ENCODE data around the gene CEMIP. TPM values are rescaled to one million over a fixed set of nuclear protein-coding genes. Genes with fewer than 3 reads are reported as not detected.

CEMIP gene
- total and polyA plus RNA-seq, 12 donors = 0.01 to 1.9 (median 0.23) TPM; not detected in 1

DNA sequence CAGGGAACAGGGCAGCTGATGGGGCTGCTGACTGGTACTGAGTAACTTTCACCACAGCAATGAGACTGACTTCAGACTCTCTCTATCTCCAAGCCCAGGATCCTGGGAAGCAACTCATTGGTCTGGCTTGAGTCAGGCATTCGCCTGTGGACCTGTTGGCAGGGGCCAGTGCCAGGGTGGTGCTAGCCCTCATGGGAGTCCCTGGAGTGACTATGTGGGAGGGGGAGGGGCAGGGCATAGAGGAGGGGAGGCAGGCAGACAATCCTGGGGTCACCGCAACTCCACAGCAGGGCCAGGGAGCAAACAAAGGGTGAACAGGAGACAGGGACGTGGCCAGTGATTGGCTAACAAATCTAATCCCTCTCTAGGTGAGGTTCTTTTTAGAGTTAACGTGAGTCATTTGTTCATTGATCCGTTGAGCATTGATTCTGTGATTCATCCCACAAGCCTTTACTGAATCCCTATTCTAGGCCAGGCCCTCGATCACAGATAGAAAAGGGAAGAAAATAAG lies 71.8 kb downstream of the CEMIP start:
- Histone ChIP-seq H3K36me3 (no peaks in the 10 kb centered on the region), H3K27ac (no peak overlapping the region), H3K4me3 (no peak overlapping the region), H3K9me3 (no peaks in the 10 kb centered on the region), H3K4me1 (peaks cover 0 to 6% (median 0%) of the 10 kb centered on the region in 9 donors), H3K27me3 (peaks cover 0 to 19% (median 0%) of the 10 kb centered on the region in 7 donors)
- no peak for DNase-seq
- ATAC-seq = no peak
- 89 to 92% methylated on average over 6 of the region's 6 CpGs for WGBS, 2 donors
- TF ChIP-seq, protein P1, sequence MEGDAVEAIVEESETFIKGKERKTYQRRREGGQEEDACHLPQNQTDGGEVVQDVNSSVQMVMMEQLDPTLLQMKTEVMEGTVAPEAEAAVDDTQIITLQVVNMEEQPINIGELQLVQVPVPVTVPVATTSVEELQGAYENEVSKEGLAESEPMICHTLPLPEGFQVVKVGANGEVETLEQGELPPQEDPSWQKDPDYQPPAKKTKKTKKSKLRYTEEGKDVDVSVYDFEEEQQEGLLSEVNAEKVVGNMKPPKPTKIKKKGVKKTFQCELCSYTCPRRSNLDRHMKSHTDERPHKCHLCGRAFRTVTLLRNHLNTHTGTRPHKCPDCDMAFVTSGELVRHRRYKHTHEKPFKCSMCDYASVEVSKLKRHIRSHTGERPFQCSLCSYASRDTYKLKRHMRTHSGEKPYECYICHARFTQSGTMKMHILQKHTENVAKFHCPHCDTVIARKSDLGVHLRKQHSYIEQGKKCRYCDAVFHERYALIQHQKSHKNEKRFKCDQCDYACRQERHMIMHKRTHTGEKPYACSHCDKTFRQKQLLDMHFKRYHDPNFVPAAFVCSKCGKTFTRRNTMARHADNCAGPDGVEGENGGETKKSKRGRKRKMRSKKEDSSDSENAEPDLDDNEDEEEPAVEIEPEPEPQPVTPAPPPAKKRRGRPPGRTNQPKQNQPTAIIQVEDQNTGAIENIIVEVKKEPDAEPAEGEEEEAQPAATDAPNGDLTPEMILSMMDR (IDR thresholded peaks at IDR 0.05) = no peak
- intact Hi-C loops (cut with DNase I) = no loop called here

DNA sequence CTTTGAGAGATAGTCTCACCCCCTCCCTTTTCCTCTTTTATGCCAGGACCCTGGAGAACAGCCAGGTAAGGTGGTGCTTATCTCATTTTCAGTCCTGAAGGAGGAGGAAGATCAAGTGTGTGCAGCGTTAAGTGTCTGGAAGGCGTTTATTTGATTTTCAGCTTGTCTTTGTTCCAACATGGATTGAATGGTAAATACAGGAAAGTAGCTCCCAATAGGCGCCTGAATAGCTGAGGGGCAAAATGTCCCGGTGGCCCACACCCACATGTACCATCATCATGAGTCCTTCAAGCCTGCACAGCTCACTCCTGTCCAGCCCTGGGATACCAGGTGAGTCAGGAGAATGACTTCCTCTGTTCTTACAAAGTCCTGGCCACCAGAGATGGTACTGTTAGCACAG lies 73.5 kb downstream of the CEMIP start:
- Histone ChIP-seq H3K27ac (no peak overlapping the region), H3K4me1 (peaks cover 8 to 21% (median 13%) of the 10 kb centered on the region in 9 donors), H3K4me3 (no peak overlapping the region), H3K9me3 (no peaks in the 10 kb centered on the region), H3K27me3 (peaks cover 0 to 15% (median 0%) of the 10 kb centered on the region in 7 donors), H3K36me3 (no peaks in the 10 kb centered on the region)
- no peak for DNase-seq
- ATAC-seq = no peak
- intact Hi-C loops (cut with DNase I) = no loop called here
- WGBS, 2 donors = 75 to 83% methylated on average over 4 of the region's 4 CpGs
- TF ChIP-seq, protein P1 (IDR thresholded peaks at IDR 0.05) = no peak

DNA sequence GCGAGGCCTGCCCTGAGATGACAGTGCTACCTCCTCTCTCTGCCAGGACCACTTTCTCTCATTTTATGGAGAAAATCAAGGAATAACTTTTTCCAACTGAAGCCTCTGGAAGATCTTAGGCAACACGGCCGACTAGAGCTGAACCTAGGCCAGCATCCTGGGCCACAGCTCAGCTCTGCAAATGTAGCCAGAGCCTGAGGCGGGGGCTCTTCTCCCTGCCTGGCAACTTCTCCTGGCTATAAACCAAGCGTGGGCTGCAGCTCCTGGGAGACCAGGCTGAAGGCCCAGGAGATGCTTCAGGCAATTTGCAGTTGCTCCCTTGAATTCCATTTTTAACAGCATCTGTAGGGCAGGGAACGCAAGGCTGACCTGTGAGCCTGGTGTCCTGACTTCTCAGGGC lies 74.9 kb downstream of the CEMIP start:
- Histone ChIP-seq H3K36me3 (no peaks in the 10 kb centered on the region), H3K27me3 (peaks cover 0 to 4% (median 0%) of the 10 kb centered on the region in 7 donors), H3K4me3 (no peak overlapping the region), H3K9me3 (no peaks in the 10 kb centered on the region), H3K27ac (no peak overlapping the region), H3K4me1 (peaks cover 8 to 26% (median 13%) of the 10 kb centered on the region in 9 donors)
- intact Hi-C loops (cut with DNase I) = no loop called here
- TF ChIP-seq, protein P1 (IDR thresholded peaks at IDR 0.05) = no peak
- ATAC-seq (no peak), DNase-seq (no peak)
- 74 to 77% methylated on average over 6 of the region's 6 CpGs for WGBS, 2 donors

DNA sequence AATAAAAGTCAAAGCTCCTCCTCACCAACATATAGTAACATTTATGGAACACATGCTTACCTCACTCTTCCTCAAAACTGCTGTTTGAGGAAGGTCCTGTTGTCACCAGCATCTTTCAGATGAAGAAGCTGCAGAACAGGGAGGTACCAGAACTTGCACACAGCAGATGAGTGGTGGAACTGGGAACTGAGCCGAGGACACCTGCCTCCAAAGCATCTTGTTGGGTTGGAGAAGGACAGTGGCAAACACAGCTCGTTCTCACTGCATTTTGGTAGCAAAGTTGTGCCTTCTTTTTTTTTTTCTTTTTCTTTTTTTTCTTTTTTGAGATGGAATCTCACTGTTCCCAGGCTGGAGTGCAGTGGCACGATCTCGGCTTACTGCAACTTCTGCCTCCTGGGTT lies 76.0 kb downstream of the CEMIP start:
- H3K36me3 ChIP-seq = no peaks in the 10 kb centered on the region
- WGBS, 2 donors = 92 to 97% methylated on average over 4 of the region's 4 CpGs
- H3K4me1 ChIP-seq = peaks cover 8 to 24% (median 13%) of the 10 kb centered on the region in 9 donors
- TF ChIP-seq, protein P1 (IDR thresholded peaks at IDR 0.05) = no peak
- no peaks in the 10 kb centered on the region for H3K27me3 ChIP-seq
- intact Hi-C loops (cut with DNase I) = no loop called here
- DNase-seq (no peak), ATAC-seq (no peak)
- no peak overlapping the region for H3K27ac ChIP-seq
- H3K9me3 ChIP-seq = no peaks in the 10 kb centered on the region
- H3K4me3 ChIP-seq = no peak overlapping the region

Measured in heart right ventricle (tissue), 16 donors.